MM.1S (cell line): ENCODE results near the gene CDK16.

Source experiments
- DNase-seq: peaks from one replicate; pipeline ENCODE4 v3.0.0-alpha.2; 2015
- H2AFZ ChIP-seq: fragments of 300-600 bp; sonication (generic); 2 replicates; pipeline ENCODE4 v1.6.0; 2016; ENCODE audit warnings: antibody characterized with exemption, low read length
- H3F3A ChIP-seq: fragments of 300-600 bp; sonication (generic); 2 replicates; pipeline ENCODE4 v1.6.1; 2016; ENCODE audit warnings: mild to moderate bottlenecking, antibody characterized with exemption, low read length, moderate library complexity, mixed read lengths; ENCODE audit not compliant: insufficient read depth
- H3K27ac ChIP-seq: fragments of 300-600 bp; sonication (generic); 2 replicates; pipeline ENCODE4 v1.5.1; 2016; ENCODE audit warnings: mild to moderate bottlenecking, low read length
- H3K27me3 ChIP-seq: fragments of 300-600 bp; sonication (generic); replicated peaks from 2 replicates; pipeline ENCODE4 v1.6.0; 2016; ENCODE audit warnings: low read length; ENCODE audit not compliant: insufficient read depth
- H3K36me3 ChIP-seq: fragments of 300-600 bp; sonication (generic); replicated peaks from 2 replicates; pipeline ENCODE4 v1.6.1; 2016; ENCODE audit warnings: mild to moderate bottlenecking, low read length, mixed read lengths; ENCODE audit not compliant: insufficient read depth
- H3K4me1 ChIP-seq: fragments of 300-600 bp; sonication (generic); 2 replicates; pipeline ENCODE4 v1.6.1; 2016; ENCODE audit warnings: low read length, mixed read lengths
- H3K4me2 ChIP-seq: fragments of 300-600 bp; sonication (generic); 2 replicates; pipeline ENCODE4 v1.6.0; 2016; ENCODE audit warnings: low read depth, low read length
- H3K4me3 ChIP-seq: fragments of 300-600 bp; sonication (generic); 2 replicates; pipeline ENCODE4 v1.5.1; 2016; ENCODE audit warnings: low read length, mixed read lengths
- H3K79me2 ChIP-seq: fragments of 300-600 bp; sonication (generic); 2 replicates; pipeline ENCODE4 v1.6.1; 2016; ENCODE audit warnings: mixed run types, low read length, mixed read lengths
- H3K9ac ChIP-seq: fragments of 300-600 bp; sonication (generic); 2 replicates; pipeline ENCODE4 v1.6.1; 2016; ENCODE audit warnings: low read length, mixed read lengths
- H3K9me2 ChIP-seq: fragments of 300-600 bp; sonication (generic); replicated peaks from 2 replicates; pipeline ENCODE4 v1.6.1; 2016; ENCODE audit warnings: mild to moderate bottlenecking, low read length, mixed read lengths; ENCODE audit not compliant: insufficient read depth
- H3K9me3 ChIP-seq: fragments of 300-600 bp; sonication (generic); replicated peaks from 2 replicates; pipeline ENCODE4 v1.6.1; 2016; ENCODE audit warnings: mild to moderate bottlenecking, low read length, mixed read lengths; ENCODE audit not compliant: insufficient read depth
- H4K20me1 ChIP-seq: fragments of 300-600 bp; sonication (generic); 2 replicates; pipeline ENCODE4 v1.6.1; 2016; ENCODE audit warnings: mild to moderate bottlenecking, low read length, moderate library complexity, mixed read lengths; ENCODE audit not compliant: insufficient read depth
- EZH2 ChIP-seq: fragments of 300-600 bp; sonication (generic); optimal IDR thresholded peaks from 2 replicates; pipeline ENCODE3; 2017; ENCODE audit warnings: low read depth, mild to moderate bottlenecking, antibody characterized with exemption, low read length, mixed read lengths
- EZH2phosphoT487 ChIP-seq: fragments of 300-600 bp; sonication (generic); IDR thresholded peaks from 2 replicates; pipeline ENCODE4 v1.6.1; 2018; ENCODE audit warnings: antibody characterized with exemption, low read length
- TF ChIP-seq, protein P1 (sequence below): fragments of 300-600 bp; sonication (generic); IDR thresholded peaks from 2 replicates; pipeline ENCODE4 v1.5.1; 2016; ENCODE audit warnings: antibody characterized with exemption, low read length, mixed read lengths

CDK16 gene

GRCh38 chrX:47184486-47184885, 34.0 kb upstream of the CDK16 start:
- Histone ChIP-seq H2AFZ (no peak overlapping the region), H3K4me1 (no peaks in the 10 kb centered on the region), H3K27ac (no peak overlapping the region), H3K9me2 (no peaks in the 10 kb centered on the region), H3K79me2 (no peaks in the 10 kb centered on the region), H3K27me3 (no peaks in the 10 kb centered on the region), H3F3A (peaks cover 5% of the 10 kb centered on the region; the same call in 1 of the 2 replicates), H3K36me3 (no peaks in the 10 kb centered on the region), H3K9ac (no peak overlapping the region), H4K20me1 (no peaks in the 10 kb centered on the region), H3K4me2 (no peak overlapping the region), H3K4me3 (no peak overlapping the region), H3K9me3 (no peaks in the 10 kb centered on the region)
- TF ChIP-seq EZH2 (no peak), EZH2phosphoT487 (no peak)
- TF ChIP-seq, protein P1, sequence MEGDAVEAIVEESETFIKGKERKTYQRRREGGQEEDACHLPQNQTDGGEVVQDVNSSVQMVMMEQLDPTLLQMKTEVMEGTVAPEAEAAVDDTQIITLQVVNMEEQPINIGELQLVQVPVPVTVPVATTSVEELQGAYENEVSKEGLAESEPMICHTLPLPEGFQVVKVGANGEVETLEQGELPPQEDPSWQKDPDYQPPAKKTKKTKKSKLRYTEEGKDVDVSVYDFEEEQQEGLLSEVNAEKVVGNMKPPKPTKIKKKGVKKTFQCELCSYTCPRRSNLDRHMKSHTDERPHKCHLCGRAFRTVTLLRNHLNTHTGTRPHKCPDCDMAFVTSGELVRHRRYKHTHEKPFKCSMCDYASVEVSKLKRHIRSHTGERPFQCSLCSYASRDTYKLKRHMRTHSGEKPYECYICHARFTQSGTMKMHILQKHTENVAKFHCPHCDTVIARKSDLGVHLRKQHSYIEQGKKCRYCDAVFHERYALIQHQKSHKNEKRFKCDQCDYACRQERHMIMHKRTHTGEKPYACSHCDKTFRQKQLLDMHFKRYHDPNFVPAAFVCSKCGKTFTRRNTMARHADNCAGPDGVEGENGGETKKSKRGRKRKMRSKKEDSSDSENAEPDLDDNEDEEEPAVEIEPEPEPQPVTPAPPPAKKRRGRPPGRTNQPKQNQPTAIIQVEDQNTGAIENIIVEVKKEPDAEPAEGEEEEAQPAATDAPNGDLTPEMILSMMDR = no peak
- no peak for DNase-seq

GRCh38 chrX:47185241-47185640, 33.2 kb upstream of the CDK16 start:
- TF ChIP-seq EZH2 = no peak
- TF ChIP-seq, protein P1 = no peak
- TF ChIP-seq EZH2phosphoT487 = no peak
- no peaks in the 10 kb centered on the region for H3K9me3 ChIP-seq
- peaks cover 5% of the 10 kb centered on the region; the same call in 1 of the 2 replicates for H3F3A ChIP-seq
- H3K79me2 ChIP-seq = no peaks in the 10 kb centered on the region
- no peaks in the 10 kb centered on the region for H3K9me2 ChIP-seq
- DNase-seq = no peak
- H3K9ac ChIP-seq = no peak overlapping the region
- no peak overlapping the region for H3K27ac ChIP-seq
- no peaks in the 10 kb centered on the region for H4K20me1 ChIP-seq
- no peak overlapping the region for H3K4me2 ChIP-seq
- H3K4me1 ChIP-seq = no peaks in the 10 kb centered on the region
- no peak overlapping the region for H3K4me3 ChIP-seq
- no peak overlapping the region for H2AFZ ChIP-seq
- no peaks in the 10 kb centered on the region for H3K27me3 ChIP-seq
- no peaks in the 10 kb centered on the region for H3K36me3 ChIP-seq

DNA sequence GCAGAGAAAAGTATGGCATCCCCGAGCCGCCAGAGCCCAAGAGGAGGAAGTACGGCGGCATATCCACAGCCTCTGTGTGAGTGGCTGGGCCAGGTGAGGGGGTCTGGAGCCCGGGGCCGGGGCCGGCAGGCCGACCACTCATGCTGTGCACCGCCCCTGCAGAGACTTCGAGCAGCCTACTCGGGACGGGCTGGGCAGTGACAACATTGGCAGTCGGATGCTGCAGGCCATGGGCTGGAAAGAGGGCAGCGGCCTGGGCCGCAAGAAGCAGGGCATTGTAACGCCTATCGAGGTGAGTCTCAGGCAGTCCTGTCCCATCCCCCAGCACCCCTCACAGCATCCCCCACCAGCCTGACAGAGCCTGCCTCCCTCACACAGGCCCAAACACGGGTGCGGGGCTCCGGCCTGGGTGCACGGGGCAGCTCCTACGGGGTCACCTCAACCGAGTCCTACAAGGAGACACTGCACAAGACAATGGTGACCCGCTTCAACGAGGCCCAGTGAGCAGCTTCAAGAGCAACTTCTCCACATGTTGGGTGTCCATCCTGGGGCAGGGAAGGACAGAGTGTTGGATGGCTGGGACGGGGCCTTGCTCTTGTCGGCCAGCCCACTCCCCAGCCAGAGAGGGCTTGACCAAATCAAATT, 32.3 kb upstream of the CDK16 start:
- H3K9ac ChIP-seq = no peak overlapping the region
- H4K20me1 ChIP-seq = no peaks in the 10 kb centered on the region
- no peak for DNase-seq
- H3F3A ChIP-seq = peaks cover 5% of the 10 kb centered on the region; the same call in 1 of the 2 replicates
- H3K4me1 ChIP-seq = no peaks in the 10 kb centered on the region
- no peaks in the 10 kb centered on the region for H3K79me2 ChIP-seq
- H3K4me2 ChIP-seq = no peak overlapping the region
- no peak for TF ChIP-seq EZH2phosphoT487
- TF ChIP-seq, protein P1 = no peak
- no peak for TF ChIP-seq EZH2
- H3K9me3 ChIP-seq = no peaks in the 10 kb centered on the region
- no peak overlapping the region for H2AFZ ChIP-seq
- no peaks in the 10 kb centered on the region for H3K36me3 ChIP-seq
- H3K4me3 ChIP-seq = no peak overlapping the region
- H3K9me2 ChIP-seq = no peaks in the 10 kb centered on the region
- H3K27me3 ChIP-seq = no peaks in the 10 kb centered on the region
- H3K27ac ChIP-seq = no peak overlapping the region
